Activated CD8-positive, alpha-beta memory T cell treated with anti-CD3 and anti-CD28 coated beads, Interleukin-2, amount 50 U/mL, for 1 hour (primary cell): Measurements from ENCODE around the gene CCDC63.
"Not testable (repeated sequence)": the region's sequence is repeated elsewhere in the genome, so short reads cannot be mapped to it uniquely, and the experiment has no call there.

Experiments
- DNase-seq: peaks from one replicate; pipeline ENCODE4 v3.0.0-alpha.2; 2020; ENCODE audit errors: extremely low read depth

CCDC63 gene

GRCh38 chr12:110923192-110923591 lies 76.4 kb downstream of the CCDC63 start:
- DNase-seq = no peak

- DNase-seq = no peak
These were observed 77.0 kb downstream of the CCDC63 start for GRCh38 chr12:110923692-110924334.

GRCh38 chr12:110927546-110927945 lies 80.8 kb downstream of the CCDC63 start:
- no peak for DNase-seq

DNA sequence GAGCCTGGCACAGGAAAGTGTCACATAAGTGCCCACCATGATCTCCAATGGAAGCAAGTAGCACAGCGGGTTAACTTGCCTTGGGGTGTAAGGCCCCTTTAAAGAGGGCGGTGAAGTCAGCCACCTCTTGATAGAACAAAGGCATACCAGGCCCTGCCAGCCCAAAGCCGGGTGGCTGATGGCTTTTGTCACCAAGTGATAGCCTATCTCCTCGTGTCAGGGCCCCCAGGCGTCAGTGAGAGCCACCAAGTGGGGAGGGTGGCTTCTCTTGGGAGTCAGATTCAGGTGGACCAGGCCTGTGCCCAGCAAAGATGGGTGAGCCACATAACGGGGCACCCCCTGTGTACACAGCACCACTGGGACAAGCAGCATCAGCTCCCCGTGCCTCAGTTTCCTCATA lies 81.9 kb downstream of the CCDC63 start:
- no peak for DNase-seq

DNA sequence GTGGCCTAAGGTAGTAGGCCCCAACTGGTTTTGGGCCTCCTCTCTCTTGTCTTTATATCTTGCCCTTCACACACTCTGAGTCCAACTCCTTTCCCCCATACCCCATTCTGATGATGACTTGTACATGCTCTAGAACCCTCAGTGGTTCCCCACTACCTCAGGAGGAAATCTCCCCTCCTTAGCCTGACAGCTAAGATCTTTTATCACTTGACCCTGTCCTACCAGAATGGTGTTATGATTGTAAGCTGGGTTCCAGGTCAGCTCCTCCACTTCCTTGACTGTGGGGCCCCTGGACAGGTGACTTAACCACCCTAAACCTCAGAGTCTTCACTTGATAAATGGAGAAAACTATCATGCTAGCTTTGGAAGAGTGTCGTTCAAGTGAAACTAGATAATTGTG lies 83.0 kb downstream of the CCDC63 start:
- no peak for DNase-seq

GRCh38 chr12:110930348-110931314 lies 83.8 kb downstream of the CCDC63 start:
- DNase-seq = no peak

GRCh38 chr12:110931315-110931728 lies 84.5 kb downstream of the CCDC63 start:
- DNase-seq = no peak

- DNase-seq = no peak
These were observed 85.3 kb downstream of the CCDC63 start for GRCh38 chr12:110932046-110932445.

DNA sequence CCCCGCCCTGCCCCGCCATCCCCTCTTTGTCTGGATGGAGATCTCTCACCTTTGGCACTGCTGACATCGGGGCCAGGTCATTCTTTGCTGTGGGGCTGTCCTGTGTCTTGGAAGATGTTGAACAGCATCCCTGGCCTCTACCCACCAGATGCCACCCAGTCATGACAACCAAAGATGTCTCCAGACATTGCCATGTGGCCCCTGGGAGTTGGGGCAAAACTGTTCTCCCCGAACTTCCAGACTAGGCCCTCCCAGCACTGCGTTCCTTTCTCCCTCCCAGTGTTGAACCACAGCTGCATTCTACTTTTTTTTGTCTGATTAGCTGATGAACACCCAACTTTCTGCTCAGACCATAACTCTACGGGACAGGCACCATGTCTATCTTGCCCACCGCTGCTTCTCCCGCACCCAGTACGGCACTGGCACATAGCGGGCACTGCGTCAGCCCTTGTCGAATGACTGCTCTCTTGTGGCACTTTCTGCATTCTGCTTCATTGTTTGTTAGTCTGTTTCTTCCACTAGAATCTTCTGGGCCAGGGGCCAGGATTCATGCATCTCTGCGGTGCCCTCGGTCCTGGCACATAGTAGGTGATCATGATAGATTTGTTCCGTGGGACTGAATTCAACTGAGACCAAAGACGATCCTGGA lies 86.7 kb downstream of the CCDC63 start:
- DNase-seq = no peak

GRCh38 chr12:110934093-110934852 lies 87.5 kb downstream of the CCDC63 start:
- DNase-seq = no peak

- no peak for DNase-seq
These were observed 88.8 kb downstream of the CCDC63 start for GRCh38 chr12:110935588-110935987.

DNA sequence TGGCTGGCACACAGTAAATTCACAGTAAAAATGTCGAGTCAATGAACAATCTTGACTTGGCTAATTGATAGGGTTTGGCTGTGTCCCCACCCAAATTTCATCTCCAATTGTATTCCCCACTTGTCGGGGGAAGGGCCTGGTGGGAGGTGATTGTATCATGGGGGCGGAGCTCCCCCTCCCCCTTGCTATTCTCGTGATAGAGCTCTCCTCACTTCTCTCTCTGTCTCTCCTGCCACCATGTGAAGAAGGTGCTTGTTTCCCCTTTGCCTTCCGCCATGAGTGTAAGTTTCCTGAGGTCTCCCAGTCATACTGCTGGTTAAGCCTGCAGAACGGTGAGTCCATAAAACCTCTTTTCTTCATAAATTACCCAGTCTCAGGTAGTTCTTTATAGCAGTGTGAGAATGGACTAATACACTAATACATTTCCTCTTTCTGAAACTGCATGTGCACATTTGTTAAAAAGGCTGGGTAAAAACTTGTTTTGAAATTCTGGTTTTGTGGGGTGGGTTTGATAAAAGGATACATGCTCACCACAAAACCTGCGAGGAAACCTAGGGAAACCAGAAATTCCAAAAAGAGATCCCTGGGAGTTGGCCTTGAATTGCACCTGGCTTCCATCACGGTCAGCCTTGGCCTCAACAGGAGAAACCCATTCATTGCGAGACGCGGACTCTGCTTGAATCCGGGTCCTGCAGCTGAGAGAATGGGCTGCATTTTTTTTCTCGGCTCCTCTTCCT lies 89.7 kb downstream of the CCDC63 start:
- DNase-seq = no peak

DNA sequence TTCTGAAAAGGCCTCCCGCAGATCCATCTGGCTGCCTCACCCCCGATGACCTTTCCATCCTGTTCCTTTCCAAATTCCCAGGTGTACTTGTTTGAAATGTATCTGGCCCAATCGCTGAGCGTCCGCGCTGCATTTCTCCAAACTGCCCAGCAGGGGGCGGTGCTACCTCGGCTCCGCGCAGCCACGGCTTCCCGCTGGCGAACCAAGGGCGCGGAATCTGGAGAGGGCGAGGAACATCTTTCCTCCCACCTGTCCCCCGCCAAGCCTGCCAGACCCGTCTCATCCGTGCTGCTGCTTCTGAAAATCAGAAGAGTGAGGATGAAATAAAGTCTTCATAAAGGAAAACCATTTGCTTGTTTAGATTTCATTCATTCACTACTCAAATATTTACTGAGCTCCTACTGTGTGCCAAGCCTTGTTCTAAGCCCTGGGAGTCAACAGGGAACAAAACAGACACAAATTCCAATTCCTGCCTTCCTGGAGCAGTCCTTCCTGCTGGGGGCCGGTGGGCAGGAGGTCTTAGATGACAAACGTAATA lies 90.4 kb downstream of the CCDC63 start:
- peak; percentile 7 for DNase-seq

- DNase-seq = no peak
These were observed 93.5 kb downstream of the CCDC63 start for GRCh38 chr12:110940296-110940695.

GRCh38 chr12:110940933-110941332 lies 94.1 kb downstream of the CCDC63 start:
- no peak for DNase-seq

DNA sequence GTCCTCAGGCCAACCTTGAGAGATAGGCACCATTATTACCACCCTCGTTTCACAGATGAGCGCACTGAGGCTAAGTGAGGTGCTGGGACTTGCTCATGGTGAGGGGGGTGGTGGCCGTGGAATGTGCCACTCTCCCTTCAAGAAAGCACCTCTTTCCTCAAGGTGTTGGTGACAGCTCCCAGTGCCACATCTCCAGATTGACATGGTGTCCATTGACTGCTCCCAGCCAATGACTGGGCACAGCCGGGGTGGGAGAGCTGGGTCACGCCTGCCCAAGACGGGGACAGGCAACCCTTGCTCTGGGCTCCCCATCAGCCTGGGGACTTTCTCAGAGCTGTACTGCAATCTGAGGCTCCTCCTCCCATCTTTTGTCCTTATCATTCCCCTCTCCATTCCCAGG lies 94.6 kb downstream of the CCDC63 start:
- no peak for DNase-seq

GRCh38 chr12:110943373-110943772 lies 96.6 kb downstream of the CCDC63 start:
- DNase-seq = no peak

- no peak for DNase-seq
These were observed 101.3 kb downstream of the CCDC63 start for GRCh38 chr12:110948041-110948440.

DNA sequence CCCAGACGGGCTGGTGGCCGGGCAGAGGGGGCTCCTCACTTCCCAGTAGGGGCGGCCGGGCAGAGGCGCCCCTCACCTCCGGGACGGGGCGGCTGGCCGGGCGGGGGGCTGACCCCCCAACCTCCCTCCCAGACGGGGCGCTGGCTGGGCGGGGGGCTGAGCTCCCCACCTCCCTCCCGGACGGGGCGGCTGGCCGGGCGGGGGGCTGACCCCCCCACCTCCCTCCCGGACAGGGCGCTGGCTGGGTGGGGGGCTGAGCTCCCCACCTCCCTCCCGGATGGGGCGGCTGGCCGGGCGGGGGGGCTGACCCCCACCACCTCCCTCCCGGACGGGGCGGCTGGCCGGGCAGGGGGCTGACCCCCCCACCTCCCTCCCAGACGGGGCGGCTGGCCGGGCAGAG lies 103.7 kb downstream of the CCDC63 start:
- DNase-seq = not testable (repeated sequence)

DNA sequence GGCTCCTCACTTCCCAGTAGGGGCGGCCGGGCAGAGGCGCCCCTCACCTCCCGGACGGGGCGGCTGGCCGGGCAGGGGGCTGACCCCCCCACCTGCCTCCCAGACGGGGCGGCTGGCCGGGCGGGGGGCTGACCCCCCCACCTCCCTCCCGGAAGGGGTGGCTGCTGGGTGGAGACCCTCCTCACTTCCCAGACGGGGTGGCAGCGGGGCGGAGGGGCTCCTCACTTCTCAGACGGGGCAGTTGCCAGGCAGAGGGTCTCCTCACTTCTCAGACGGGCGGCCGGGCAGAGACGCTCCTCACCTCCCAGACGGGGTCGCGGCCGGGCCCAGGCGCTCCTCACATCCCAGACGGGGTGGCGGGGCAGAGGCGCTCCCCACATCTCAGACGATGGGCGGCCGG lies 104.1 kb downstream of the CCDC63 start:
- DNase-seq = not testable (repeated sequence)
